GM12872 (cell line): Measurements from ENCODE around the gene MAPRE3.

ENCODE experiments used
- TF ChIP-seq, protein P1 (sequence below): IDR thresholded peaks from 3 replicates; pipeline ENCODE4 v1.5.1; 2011; ENCODE audit warnings: low read depth, mild to moderate bottlenecking, low read length, moderate library complexity; ENCODE audit not compliant: insufficient read depth

MAPRE3 gene

GRCh38 chr2:27053776-27054175, 83.3 kb downstream of the MAPRE3 start:
- TF ChIP-seq, protein P1, sequence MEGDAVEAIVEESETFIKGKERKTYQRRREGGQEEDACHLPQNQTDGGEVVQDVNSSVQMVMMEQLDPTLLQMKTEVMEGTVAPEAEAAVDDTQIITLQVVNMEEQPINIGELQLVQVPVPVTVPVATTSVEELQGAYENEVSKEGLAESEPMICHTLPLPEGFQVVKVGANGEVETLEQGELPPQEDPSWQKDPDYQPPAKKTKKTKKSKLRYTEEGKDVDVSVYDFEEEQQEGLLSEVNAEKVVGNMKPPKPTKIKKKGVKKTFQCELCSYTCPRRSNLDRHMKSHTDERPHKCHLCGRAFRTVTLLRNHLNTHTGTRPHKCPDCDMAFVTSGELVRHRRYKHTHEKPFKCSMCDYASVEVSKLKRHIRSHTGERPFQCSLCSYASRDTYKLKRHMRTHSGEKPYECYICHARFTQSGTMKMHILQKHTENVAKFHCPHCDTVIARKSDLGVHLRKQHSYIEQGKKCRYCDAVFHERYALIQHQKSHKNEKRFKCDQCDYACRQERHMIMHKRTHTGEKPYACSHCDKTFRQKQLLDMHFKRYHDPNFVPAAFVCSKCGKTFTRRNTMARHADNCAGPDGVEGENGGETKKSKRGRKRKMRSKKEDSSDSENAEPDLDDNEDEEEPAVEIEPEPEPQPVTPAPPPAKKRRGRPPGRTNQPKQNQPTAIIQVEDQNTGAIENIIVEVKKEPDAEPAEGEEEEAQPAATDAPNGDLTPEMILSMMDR = no peak

GRCh38 chr2:27054721-27055120, 84.3 kb downstream of the MAPRE3 start:
- TF ChIP-seq, protein P1 = no peak

- TF ChIP-seq, protein P1 = no peak
Observed at GRCh38 chr2:27057184-27057583, 86.7 kb downstream of the MAPRE3 start.

GRCh38 chr2:27058210-27058609, 87.8 kb downstream of the MAPRE3 start:
- TF ChIP-seq, protein P1 = no peak

DNA sequence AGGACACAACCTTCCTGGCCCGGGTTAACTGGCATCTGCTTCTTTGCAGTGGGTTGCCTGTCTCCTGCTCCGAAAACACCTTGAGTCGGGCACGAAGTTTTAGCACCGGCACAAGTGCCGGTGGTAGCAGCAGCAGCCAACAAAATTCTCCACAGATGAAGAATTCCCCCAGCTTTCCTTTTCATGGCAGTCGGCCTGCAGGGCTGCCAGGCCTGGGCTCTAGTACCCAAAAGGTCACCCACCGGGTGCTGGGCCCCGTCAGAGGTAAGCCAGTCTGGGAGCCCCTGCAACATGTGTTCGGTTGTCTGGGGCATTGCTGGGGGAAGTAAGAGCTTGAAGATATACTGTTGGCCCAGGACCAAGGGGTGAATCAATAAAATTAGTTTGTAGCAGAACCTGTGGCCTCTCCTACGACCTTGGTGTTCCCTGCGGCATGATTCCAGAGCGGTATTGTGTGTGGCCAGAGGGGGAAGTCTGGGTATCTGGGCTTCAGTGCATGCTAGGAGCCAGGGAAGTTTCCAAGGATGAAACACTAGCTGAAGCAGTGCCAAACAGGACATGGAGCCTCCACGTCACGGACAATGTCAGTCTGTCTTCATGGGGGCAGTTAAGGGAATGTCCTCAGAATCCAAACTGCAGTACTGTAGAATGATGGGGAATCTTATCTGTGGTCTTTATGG, 88.8 kb downstream of the MAPRE3 start:
- TF ChIP-seq, protein P1 = no peak

- TF ChIP-seq, protein P1 = no peak
Observed at GRCh38 chr2:27060323-27060722, 89.9 kb downstream of the MAPRE3 start.

GRCh38 chr2:27065128-27065527, 94.7 kb downstream of the MAPRE3 start:
- TF ChIP-seq, protein P1 = no peak

GRCh38 chr2:27067385-27067784, 96.9 kb downstream of the MAPRE3 start:
- TF ChIP-seq, protein P1 = no peak
